ENCODE measurements around the gene C6.
"Not testable (repeated sequence)": the region's sequence is repeated elsewhere in the genome, so short reads cannot be mapped to it uniquely, and the experiment has no call there.

The C6 gene

DNA sequence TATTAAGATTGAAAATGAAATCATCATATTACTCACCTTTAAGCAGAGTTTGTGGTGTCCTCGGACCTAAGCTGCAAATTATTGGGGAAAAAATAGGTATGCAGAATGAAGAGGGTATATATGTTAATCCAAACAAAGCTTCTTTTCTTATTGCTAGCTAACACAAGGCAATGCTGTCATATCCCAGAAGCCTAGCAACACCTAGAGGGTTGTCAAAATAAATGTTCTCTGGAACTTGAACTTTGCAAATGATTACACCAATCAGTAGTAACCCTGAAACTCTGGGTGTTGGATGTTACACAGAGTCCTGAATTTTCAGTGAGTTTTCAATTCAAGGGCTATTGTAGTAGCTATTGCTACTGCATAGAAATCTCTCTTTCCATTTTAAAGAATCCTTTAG, at the start of gene C6:
Gene C6 (minus strand): TSS at position 193 of the 400 bp plus-strand sequence. CDS start 10,302 bp downstream, outside the sequence.
- no peak for DNase-seq (ENCODE audit: low read depth)

GRCh38 chr5:41256400-41256799, 43.1 kb upstream of the C6 start:
- no peak for DNase-seq (ENCODE audit: low read depth)

DNA sequence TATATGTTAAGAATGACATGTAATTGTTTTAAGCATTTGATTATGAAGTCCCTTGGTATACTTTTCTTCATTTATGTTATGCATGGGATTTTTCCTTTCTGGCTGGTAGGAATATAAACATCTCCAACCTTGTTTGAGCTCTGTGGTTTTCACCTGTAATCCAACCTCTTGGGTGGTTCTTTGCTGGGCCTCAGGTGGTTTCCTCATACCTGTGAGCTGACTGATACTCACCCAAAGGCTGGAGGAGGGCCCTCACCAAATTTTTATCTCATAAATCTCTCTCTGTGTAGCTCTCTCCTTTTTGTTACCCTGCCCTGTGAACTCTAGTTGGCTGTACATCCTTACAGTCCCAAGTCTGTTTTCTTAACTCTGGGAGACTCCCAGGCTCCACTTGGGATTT, 39.8 kb upstream of the C6 start:
- no peak for DNase-seq (ENCODE audit: low read depth)

GRCh38 chr5:41252036-41252435, 38.7 kb upstream of the C6 start:
- no peak for DNase-seq (ENCODE audit: low read depth)

DNA sequence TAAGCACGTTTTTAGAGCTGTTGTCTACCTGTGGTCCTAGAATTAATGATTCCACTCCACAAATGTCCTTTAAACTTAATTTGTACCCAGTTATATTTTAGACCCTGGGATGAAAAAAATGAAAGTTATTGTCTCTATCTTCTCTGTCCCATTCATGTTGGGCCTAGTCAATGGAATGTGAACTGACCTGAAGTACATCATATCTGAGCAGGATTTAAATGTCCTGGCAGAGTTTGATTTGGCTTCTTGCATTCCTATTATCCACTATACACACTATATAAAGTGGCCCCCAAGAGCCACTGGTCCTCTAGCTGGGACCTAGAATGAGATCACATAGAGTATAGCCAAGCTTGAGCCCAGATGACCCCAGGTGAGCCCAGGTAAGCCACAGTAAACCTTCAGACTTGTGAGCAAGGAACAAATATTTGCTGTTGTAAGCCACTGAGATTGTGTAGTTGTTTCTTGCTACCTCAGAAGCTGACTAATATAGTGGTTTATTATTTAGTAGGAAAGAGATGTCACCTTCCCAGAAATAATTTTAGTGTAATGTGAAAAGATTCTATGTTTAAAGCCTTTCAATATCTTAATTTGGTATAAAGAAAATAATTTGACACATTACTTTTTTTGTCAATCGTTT, 37.1 kb upstream of the C6 start:
- no peak for DNase-seq (ENCODE audit: low read depth)

GRCh38 chr5:41247135-41247534, 33.8 kb upstream of the C6 start:
- no peak for DNase-seq (ENCODE audit: low read depth)

GRCh38 chr5:41246376-41246775, 33.0 kb upstream of the C6 start:
- DNase-seq (ENCODE audit: low read depth) = no peak

DNA sequence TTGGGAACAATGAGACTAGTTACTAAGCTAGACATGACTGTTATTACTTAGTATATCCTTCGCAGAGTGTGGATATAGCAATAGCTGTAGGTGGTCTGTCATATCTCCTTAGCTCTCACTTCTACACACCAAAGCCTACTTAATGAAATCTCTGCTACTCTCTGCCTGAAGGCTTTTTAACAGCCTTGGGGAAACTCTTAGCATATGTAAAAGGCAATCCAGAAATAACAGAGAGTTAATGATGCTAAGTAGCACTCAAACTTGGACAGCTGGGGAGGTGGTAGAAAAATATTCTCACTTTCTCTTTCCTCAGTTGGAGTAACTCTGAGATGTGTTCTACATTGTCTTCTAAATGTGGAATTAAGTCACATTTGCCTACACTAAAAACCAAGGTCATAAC, 30.2 kb upstream of the C6 start:
- DNase-seq (ENCODE audit: low read depth) = no peak

GRCh38 chr5:41240985-41241384, 27.7 kb upstream of the C6 start:
- DNase-seq (ENCODE audit: low read depth) = no peak

- no peak for DNase-seq (ENCODE audit: low read depth)
Measured at GRCh38 chr5:41240390-41240789, 27.1 kb upstream of the C6 start.

DNA sequence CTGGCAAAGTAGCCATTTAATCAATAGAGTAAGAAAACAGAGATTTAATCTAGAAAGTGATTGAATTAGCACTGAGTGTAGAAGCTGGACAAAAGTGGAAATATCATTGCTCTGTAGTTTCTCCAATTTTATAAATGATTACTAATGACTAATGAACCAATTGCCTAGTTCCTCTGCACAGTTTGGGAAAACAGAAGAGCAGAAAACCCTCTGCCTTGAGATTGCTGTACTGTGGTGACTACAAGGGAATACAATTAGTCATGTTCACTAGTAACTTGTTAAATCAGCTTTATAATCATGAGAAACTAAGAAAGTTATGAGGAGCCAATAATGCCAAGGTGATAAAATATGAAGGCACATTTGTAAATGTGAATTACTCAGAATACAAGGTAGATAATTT, 21.1 kb upstream of the C6 start:
- no peak for DNase-seq (ENCODE audit: low read depth)

DNA sequence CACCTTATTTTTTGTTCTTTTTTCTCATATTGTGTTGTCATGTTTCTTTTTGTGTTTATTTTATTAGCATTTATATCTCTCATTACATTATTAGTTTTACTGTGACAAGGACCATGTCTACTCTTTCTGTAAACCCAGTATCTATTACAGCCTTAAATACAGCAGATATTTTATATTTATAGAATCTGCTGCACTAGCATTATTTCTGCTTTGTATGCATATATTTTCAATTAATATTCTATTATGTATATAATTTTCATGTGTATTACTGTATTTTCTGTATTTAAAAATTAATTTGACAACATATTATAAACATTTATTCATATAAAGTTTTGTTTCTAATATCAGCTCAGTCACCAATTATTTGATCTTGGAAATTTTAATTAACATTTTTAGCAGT, 19.5 kb upstream of the C6 start:
- no peak for DNase-seq (ENCODE audit: low read depth)

DNA sequence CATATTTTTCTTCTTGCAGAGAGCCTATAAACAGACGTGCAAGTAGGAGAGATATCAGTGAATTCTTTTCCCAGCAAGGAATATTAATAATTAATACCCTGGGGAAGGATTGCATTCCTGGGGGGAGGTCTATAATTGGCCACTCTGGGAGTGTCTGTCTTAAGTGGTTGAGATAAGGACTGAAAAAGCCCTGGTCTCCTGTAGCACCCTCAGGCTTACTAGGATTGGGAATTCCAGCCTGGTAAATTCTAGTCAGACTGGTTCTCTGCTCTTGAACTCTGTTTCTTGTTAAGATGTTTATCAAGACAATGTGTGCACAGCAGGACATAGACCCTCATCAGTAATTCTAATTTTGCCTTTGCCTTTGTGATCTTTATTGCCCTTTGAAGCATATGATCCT, 16.9 kb upstream of the C6 start:
- not testable (repeated sequence) for DNase-seq (ENCODE audit: low read depth)

GRCh38 chr5:41223962-41224361, 10.6 kb upstream of the C6 start:
- DNase-seq (ENCODE audit: low read depth) = no peak

GRCh38 chr5:41219658-41220269, 6.4 kb upstream of the C6 start:
- DNase-seq (ENCODE audit: low read depth) = no peak

DNA sequence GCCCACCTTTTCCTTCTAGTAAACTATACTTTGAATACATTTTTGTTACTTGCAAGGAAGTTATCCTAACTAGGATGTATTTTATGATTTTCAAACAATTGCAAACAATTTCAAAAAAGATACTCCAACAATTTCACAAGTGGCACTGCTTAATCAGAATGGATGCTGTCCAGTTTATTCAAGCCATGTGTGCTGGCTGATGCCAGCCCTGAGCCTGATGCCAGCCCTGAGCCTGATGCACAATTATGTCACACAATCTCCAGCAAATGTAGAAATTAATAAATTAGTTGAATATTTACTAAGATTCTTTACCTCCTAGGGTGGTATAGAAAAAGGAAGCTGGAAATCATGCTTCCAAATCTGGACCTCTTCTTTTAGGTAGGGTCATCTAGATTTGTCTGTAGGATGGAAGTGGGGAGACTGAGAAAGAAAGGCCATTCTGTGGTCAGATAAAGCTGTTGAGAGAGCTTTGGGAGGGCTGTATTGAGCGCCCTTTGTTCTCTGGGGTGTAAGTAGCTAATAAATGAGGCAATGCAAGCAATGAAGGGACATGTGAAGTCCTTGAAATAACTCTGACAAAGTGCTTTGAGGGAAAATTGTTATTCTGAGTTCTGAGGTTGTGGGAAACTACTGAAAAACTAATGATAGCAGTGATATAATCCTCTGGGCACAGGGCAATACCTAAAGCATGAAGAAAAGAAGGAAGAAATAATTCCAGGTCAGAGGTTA, 5.8 kb upstream of the C6 start:
- DNase-seq (ENCODE audit: low read depth) = no peak

GRCh38 chr5:41214182-41214581, 850 bp upstream of the C6 start:
- no peak for DNase-seq (ENCODE audit: low read depth)

- no peak for DNase-seq (ENCODE audit: low read depth)
Measured at GRCh38 chr5:41212935-41213334, 397 bp downstream of the C6 start.

- DNase-seq (ENCODE audit: low read depth) = no peak
Measured at GRCh38 chr5:41211417-41211816, 1.9 kb downstream of the C6 start.

DNA sequence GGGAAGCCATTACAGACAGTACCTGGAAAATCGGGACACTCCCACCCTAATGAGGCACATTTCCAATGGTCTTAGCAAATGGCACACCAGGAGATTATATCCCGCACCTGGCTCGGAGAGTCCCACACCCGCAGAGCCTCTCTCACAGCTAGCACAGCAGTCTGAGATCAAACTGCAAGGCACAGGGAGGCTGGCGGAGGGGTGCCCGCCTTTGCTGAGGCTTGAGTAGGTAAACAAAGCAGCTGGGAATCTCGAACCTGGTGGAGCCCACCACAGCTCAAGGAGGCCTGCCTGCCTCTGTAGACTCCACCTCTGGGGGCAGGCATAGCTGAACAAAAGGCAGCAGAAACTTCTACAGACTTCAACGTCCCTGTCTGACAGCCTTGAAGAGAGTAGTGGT, 7.9 kb downstream of the C6 start:
- not testable (repeated sequence) for DNase-seq (ENCODE audit: low read depth)

DNA sequence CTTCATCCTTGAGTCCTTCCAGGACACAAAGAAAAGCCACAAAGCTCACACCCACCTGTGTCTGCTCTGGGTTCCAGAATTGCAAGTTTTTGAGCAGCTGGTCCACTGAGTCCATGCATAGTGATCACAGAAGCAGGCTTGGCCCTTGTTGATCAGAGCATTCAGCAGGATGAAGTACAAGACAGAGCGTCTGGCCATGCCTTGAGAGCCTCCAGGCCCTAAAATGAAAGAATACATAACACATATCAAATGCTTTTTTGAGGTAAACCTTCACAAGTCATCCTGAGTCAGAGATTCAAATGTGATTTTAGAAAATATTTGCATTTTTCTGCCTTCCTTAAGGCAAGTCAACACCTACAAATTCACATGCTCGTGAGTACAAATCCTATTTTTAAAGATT, 10.3 kb downstream of the C6 start:
- DNase-seq (ENCODE audit: low read depth) = no peak

DNA sequence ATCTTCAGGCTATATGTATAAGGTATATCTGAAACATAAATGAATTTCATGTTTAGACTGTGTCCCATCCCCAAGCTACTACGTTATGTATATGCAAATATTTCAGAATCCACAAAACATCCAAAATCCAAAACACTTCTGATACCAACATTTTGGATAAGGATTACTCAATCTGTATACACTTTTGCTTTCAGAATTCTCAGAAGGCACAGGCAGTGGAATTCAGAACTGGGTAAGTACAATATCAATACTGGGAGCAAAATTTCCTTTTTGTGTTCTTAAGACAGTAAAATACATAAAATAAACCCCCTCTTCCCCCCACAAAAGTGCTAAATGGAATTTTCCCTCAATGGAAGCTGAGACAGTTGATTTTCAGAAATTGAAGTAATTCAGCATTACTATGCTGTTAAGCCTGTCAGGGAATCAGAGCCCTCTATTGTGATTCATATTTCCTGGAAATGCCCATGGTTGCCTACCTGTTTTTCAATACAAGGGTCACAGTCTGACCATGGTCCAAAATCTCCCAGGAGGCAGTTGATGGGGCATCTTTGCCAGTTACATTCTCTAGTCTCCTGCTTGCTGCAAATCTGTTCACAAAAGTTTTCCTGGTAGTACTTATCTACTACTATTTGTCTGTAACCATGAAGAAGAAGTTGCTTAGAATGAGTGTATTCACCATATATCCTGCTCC, 12.1 kb downstream of the C6 start:
- no peak for DNase-seq (ENCODE audit: low read depth)

GRCh38 chr5:41200506-41200905, 12.8 kb downstream of the C6 start:
- no peak for DNase-seq (ENCODE audit: low read depth)
